ENCODE measurements around the gene HMGCR.

The HMGCR gene

DNA sequence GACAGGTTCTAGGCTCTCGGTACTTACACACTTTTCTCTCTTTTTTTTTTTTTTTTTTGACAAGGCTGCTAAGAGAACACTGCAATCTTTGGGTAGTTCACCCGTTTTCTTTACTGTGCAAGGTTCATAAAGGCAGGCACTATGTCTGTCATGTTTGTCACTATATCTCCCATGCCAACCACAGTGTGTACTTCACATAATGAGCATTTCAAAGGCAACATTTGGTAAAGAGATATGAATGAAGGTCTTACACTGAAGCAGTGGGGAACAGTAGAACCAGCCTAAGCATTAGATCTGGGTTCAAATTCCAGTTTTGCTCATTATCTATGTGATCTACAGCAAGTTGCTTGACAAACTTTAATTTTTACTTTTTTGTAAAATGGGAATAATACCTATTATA lies 1.5 kb upstream of the HMGCR start:
- no peak for DNase-seq (ENCODE audit: low spot score)
- TF ChIP-seq, protein P1, sequence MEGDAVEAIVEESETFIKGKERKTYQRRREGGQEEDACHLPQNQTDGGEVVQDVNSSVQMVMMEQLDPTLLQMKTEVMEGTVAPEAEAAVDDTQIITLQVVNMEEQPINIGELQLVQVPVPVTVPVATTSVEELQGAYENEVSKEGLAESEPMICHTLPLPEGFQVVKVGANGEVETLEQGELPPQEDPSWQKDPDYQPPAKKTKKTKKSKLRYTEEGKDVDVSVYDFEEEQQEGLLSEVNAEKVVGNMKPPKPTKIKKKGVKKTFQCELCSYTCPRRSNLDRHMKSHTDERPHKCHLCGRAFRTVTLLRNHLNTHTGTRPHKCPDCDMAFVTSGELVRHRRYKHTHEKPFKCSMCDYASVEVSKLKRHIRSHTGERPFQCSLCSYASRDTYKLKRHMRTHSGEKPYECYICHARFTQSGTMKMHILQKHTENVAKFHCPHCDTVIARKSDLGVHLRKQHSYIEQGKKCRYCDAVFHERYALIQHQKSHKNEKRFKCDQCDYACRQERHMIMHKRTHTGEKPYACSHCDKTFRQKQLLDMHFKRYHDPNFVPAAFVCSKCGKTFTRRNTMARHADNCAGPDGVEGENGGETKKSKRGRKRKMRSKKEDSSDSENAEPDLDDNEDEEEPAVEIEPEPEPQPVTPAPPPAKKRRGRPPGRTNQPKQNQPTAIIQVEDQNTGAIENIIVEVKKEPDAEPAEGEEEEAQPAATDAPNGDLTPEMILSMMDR (IDR thresholded peaks at IDR 0.05; ENCODE audit: extremely low read depth, missing control alignments) = no peak

DNA sequence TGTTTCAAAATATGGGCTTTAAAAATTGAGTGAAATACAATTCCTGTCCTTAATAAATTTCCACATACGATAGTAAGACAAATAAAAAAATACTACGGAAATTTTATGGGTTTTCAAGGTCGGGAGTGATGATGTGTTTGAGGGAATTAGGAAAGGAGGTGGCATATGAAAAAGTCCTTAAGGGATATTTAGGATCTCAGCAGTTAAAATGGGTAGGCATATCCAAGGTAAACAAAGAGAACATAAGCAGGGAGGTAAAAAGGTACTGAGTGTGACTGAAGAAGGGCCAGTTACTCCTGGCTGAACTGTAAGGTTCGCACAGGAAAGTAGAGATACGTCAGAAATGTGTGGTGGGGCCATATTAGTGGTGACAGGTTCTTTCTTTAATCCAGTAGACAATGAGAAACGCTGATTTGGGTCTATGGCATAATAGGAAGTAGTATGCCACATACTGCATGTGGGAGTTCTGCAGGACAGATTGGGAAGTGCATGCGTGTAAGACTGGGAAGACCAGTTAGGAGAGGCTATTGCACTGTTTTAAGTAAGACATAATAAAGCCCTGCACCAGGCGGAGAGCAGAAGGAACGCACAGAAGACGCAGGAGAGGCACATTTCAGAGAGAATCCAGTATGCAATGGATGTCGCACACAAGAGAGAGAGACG lies 937 bp upstream of the HMGCR start:
- TF ChIP-seq, protein P1 (IDR thresholded peaks at IDR 0.05; ENCODE audit: extremely low read depth, missing control alignments) = no peak
- DNase-seq (ENCODE audit: low spot score) = peak; percentile 56

DNA sequence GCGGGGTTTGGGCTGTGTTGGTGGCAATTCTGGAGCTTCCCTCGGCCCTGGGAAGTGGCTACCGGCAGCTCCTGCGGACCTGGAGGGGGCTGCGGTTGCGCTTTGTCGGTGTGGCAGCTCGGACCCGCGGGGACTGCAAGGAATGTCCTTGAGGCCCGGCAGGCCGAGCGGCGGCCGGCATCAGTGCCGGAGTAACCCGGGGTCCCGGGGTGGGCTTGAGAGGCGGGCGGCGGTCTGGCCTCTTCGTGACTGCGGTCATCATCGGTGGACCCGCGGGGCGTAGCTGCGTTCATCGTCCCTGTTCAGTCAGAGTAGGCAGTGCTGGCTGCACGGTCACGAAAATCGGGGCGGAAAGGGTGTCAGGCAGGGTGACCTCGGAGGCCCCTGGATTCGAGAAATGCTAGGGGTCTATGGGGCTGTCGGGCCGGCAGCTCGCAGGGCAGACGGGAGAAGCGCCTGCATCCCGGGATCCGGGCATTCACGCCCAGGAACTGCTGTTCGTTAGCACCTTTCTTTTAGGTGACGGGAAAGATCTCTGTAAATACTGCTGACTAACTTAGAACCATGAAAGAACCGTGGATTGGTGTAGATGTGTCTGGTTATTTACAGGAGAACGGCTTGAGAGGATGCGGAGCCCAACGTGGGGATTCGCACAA lies 474 bp downstream of the HMGCR start:
- DNase-seq (ENCODE audit: low spot score) = peak; percentile 16
- TF ChIP-seq, protein P1 (IDR thresholded peaks at IDR 0.05; ENCODE audit: extremely low read depth, missing control alignments) = no peak

DNA sequence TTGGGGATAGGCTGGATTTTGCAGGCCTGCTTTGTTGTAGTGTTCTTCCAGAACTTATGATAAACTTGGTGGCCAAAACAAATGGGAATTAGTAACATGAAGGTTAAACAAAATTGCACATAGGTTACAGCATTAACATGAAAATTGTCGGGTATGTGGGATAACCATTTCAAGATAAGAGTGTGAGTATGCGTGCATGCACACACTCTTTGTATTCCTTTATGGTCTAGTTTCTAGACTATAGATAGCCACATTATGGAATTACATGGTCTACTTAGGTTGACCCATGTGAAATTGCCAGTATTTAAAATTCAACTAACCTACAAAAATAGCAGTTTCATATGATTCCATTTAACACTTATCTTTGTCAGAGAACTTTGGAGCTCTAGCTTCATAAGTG lies 1.4 kb downstream of the HMGCR start:
- no peak for DNase-seq (ENCODE audit: low spot score)
- TF ChIP-seq, protein P1 (IDR thresholded peaks at IDR 0.05; ENCODE audit: extremely low read depth, missing control alignments) = no peak

DNA sequence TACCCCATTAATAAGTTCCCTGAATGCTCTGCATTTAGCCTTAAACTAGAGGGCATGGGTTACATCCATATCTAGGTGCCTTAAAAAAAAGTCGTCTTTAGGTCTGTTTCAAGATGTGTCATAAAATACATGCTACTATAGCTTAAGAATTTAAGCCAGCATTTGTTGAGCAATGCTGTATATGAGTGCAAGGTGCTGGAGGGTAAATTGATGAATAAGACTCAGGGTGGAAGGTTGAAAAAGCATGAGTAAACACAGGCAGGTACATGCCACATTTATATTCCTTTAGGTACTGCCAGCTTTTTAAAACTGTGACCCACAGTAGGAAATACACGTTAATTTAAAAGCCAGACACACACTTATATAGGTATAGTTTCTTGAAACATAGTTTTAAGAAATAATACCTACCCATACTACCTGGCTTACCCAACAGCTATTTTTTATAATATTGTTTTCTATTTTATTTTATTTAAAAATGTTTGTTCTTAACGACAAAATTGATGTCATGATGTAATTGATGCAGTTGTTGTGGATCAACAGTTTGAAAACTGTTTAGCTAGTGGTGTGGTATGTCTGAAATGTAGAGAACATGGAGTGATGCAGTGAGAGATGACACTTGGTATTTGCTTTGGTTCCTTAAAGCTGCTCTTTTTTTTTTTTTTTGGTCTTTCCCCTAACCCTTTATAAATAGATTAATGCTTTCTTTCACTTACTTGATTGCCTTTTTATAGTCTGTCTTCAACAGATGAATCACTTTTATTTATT lies 3.9 kb downstream of the HMGCR start:
- DNase-seq (ENCODE audit: low spot score) = no peak
- TF ChIP-seq, protein P1 (IDR thresholded peaks at IDR 0.05; ENCODE audit: extremely low read depth, missing control alignments) = no peak

DNA sequence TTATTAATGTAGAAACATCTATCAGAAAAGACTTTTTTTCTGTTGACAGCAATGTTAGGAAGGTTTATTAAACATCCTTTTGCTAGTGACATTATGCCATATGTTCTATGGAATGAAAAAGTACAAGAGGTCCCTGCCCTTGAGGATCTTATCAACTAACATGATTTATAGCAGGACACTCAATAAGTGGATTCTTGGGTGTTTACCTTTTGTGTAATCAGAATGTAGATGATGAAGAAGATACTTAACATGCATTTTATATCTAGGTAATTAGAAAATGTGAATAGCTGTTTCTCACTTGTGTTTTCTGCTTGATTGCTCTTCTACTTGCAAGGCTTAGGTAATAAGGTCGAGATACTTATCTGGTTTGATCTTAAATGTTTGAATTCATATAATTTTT lies 4.9 kb downstream of the HMGCR start:
- TF ChIP-seq, protein P1 (IDR thresholded peaks at IDR 0.05; ENCODE audit: extremely low read depth, missing control alignments) = no peak

DNA sequence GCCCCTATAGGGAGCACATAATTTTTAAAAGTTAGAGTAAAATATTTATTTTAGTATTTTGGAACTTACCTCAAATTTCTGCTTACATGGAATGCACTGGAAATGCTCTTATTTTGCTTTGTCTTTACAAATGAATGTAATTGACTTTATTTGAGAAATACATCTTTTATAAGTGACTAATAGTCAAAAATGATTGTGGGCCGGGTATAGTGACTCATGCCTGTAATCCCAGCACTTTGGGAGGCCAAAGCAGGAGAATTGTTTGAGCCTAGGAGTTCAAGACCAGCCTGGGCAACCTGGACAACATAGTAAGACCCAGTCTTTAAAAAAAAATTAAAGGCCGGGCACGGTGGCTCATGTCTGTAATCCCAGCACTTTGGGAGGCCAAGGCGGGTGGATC lies 5.8 kb downstream of the HMGCR start:
- DNase-seq (ENCODE audit: low spot score) = no peak
- TF ChIP-seq, protein P1 (IDR thresholded peaks at IDR 0.05; ENCODE audit: extremely low read depth, missing control alignments) = no peak

More for the DNA sequence above, 4.9 kb downstream of the HMGCR start:
- no peak for DNase-seq (ENCODE audit: low spot score)
